ENCODE measurements around the gene PTBP1.

The PTBP1 gene

DNA sequence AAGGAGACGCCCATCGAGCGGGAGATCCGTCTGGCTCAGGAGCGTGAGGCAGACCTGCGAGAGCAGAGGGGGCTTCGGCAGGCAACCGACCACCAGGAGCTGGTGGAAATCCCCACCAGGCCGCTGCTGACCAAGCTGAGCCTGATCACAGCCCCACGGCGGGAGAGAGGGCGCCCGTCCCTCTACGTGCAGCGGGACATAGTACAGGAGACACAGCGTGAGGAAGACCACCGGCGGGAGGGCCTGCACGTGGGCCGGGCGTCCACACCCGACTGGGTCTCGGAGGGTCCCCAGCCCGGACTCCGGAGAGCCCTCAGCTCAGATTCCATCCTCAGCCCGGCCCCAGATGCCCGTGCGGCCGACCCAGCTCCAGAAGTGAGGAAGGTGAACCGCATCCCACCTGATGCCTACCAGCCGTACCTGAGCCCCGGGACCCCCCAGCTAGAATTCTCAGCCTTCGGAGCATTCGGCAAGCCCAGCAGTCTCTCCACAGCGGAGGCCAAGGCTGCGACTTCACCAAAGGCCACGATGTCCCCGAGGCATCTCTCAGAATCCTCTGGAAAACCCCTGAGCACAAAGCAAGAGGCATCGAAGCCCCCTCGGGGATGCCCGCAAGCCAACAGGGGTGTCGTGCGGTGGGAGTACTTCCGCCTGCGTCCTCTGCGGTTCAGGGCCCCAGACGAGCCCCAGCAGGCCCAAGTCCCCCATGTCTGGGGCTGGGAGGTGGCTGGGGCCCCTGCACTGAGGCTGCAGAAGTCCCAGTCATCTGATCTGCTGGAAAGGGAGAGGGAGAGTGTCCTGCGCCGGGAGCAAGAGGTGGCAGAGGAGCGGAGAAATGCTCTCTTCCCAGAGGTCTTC is 39.2 kb upstream of the PTBP1 start:
- DNase-seq (ENCODE audit: low read depth in 1 of 2, low spot score in 1 of 2), result no peak
- in situ Hi-C loops (cut with HindIII; ENCODE audit: low pct_unique_long_range_greater_than_20kb, low sequenced_read_pairs), result no loop called here
- no peak for TF ChIP-seq JUND (IDR thresholded peaks at IDR 0.05; ENCODE audit: low read depth)

- no peak for DNase-seq (ENCODE audit: low read depth in 1 of 2, low spot score in 1 of 2)
- no peak for TF ChIP-seq JUND (IDR thresholded peaks at IDR 0.05; ENCODE audit: low read depth)
- in situ Hi-C loops (cut with HindIII; ENCODE audit: low pct_unique_long_range_greater_than_20kb, low sequenced_read_pairs), result no loop called here
These were observed 34.1 kb upstream of the PTBP1 start for GRCh38 chr19:763181-763580.

DNA sequence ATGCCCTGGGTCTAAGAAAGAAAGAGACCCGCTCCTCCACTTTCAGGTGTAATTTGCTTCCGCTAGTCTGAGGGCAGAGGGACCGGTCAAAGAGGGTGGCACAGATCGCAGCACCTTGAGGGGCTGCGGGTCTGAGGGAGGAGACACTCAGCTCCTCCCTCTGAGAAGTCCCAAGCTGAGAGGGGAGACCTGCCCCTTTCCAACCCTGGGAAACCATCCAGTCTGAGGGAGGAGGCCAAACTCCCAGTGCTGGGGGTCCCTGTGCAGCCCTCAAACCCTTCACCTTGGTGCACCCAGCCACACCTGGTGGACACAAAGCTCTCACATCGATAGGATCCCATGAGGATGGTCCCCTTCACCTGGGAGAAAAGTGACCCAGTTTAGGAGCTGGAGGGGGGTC is 33.4 kb upstream of the PTBP1 start:
- TF ChIP-seq JUND (IDR thresholded peaks at IDR 0.05; ENCODE audit: low read depth), result no peak
- in situ Hi-C loops (cut with HindIII; ENCODE audit: low pct_unique_long_range_greater_than_20kb, low sequenced_read_pairs), result no loop called here
- DNase-seq (ENCODE audit: low read depth in 1 of 2, low spot score in 1 of 2), result no peak

DNA sequence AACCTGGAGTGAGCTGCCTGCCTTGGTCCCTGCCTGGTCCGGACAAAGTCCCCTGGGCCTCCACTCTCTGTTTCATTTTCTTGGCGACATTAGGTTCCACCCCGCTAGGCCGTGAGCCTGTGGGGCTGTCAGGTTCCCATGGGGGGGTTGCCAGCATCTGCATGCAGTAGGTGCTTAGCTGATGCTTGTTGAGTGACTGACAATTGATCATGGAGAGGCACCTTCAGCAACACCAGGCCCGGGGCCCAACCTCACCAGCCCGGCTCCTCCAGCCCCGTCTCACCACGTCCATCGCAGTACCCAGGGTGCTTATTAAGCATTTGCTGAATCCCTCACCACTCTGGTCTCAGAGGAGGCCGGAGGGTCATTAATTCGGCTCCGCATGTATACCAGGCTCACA is 33.0 kb upstream of the PTBP1 start:
- no peak for TF ChIP-seq JUND (IDR thresholded peaks at IDR 0.05; ENCODE audit: low read depth)
- DNase-seq (ENCODE audit: low read depth in 1 of 2, low spot score in 1 of 2), result no peak
- in situ Hi-C loops (cut with HindIII; ENCODE audit: low pct_unique_long_range_greater_than_20kb, low sequenced_read_pairs), result no loop called here

DNA sequence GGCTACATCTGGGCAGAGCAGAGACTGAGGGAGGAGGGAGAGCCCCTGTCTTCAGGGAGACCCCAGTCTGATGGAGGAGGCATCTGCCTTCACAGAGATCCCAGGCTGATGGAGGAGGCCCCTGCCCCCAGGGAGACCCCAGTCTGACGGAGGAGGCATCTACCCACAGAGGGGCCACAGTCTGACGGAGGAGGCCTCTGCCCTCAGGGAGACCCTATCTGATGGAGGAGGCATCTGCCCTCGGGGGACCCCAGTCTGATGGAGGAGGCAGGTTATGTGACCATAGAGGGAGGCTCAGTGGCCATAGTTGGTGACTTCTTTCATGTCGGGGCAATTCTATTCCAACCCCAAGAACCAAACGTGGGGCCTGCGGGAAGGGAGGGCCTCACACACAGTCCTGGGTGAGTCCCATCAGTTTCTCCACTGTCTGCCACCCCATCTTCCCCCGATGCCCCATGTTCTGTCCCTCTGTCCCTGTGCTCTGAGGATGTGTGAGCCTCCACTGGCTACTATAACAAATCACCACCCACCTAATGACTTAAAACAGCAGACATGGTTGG is 32.0 kb upstream of the PTBP1 start:
- TF ChIP-seq JUND (IDR thresholded peaks at IDR 0.05; ENCODE audit: low read depth), result no peak
- no peak for DNase-seq (ENCODE audit: low read depth in 1 of 2, low spot score in 1 of 2)
- in situ Hi-C loops (cut with HindIII; ENCODE audit: low pct_unique_long_range_greater_than_20kb, low sequenced_read_pairs), result no loop called here

- in situ Hi-C loops (cut with HindIII; ENCODE audit: low pct_unique_long_range_greater_than_20kb, low sequenced_read_pairs), result no loop called here
- no peak for DNase-seq (ENCODE audit: low read depth in 1 of 2, low spot score in 1 of 2)
- TF ChIP-seq JUND (IDR thresholded peaks at IDR 0.05; ENCODE audit: low read depth), result no peak
These were observed 28.8 kb upstream of the PTBP1 start for GRCh38 chr19:768424-768823.

DNA sequence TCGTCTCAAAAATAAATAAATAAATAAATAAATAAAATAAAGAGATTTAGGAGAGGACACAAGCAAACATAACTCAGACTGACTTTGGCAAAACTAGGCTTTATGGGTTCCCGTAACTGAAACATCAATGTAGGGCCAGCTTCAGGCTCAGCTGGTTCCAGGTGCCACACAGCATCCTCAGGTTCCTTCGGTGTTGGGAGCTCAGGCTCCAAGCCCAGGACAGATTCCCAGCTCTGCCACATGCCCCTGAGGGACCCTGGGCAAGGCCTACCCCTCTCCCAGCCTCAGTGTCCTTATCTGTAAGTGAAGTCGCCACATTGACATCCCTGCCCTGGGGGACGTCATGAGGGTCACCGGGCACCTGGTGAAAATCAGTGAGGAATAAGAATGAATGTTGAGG is 27.6 kb upstream of the PTBP1 start:
- DNase-seq (ENCODE audit: low read depth in 1 of 2, low spot score in 1 of 2), result no peak
- TF ChIP-seq JUND (IDR thresholded peaks at IDR 0.05; ENCODE audit: low read depth), result no peak
- in situ Hi-C loops (cut with HindIII; ENCODE audit: low pct_unique_long_range_greater_than_20kb, low sequenced_read_pairs), result no loop called here

DNA sequence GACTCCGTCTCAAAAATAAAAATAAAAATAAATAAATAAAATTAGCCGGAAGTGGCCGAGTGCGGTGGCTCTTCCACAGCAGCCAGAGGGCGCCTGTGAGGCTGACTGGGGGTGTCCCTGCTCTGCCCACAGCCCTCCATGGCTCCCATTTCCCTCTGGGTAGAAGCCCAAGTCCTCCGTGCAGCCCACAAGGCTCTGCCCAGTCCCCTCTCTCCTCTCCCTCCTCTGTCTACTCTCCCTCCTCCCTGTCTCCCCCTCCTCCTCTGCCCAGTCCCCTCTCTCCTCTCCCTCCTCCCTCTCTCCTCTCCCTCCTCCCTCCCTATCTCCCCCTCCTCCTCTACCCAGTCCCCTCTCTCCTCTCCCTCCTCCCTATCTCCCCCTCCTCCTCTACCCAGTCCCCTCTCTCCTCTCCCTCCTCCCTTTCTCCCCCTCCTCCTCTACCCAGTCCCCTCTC is 25.9 kb upstream of the PTBP1 start:
- in situ Hi-C loops (cut with HindIII; ENCODE audit: low pct_unique_long_range_greater_than_20kb, low sequenced_read_pairs), result no loop called here

GRCh38 chr19:772063-772462 is 25.2 kb upstream of the PTBP1 start:
- in situ Hi-C loops (cut with HindIII; ENCODE audit: low pct_unique_long_range_greater_than_20kb, low sequenced_read_pairs), result no loop called here
- no peak for DNase-seq (ENCODE audit: low read depth in 1 of 2, low spot score in 1 of 2)
- TF ChIP-seq JUND (IDR thresholded peaks at IDR 0.05; ENCODE audit: low read depth), result no peak

More for the DNA sequence above, 25.9 kb upstream of the PTBP1 start:
- peak in 1 of 2 experiments; percentile 66 for DNase-seq (ENCODE audit: low read depth in 1 of 2, low spot score in 1 of 2)
- no peak for TF ChIP-seq JUND (IDR thresholded peaks at IDR 0.05; ENCODE audit: low read depth)

GRCh38 chr19:772730-773436 is 24.4 kb upstream of the PTBP1 start:
- in situ Hi-C loops (cut with HindIII; ENCODE audit: low pct_unique_long_range_greater_than_20kb, low sequenced_read_pairs), result no loop called here
- no peak for TF ChIP-seq JUND (IDR thresholded peaks at IDR 0.05; ENCODE audit: low read depth)
- DNase-seq (ENCODE audit: low read depth in 1 of 2, low spot score in 1 of 2), result peak in 1 of 2 experiments; percentile 40

DNA sequence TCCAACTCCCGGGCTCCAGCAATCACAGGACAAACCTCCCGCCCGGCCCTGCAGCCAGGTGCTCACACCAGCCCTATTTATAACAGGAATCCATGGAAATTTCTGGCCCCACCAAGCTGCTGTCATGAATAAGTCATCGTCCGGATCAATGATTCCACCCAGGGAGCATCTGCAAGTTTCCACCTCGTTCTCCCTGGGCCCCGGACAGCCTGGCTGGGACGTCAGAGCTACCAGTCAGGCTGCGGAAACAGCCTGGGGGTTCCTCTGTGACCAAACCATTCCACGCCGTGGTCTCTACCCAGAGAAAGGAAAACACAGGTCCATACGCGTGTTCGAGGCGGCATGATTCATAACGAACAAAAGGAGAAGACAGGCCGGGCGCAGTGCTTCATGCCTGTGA is 20.7 kb upstream of the PTBP1 start:
- TF ChIP-seq JUND (IDR thresholded peaks at IDR 0.05; ENCODE audit: low read depth), result no peak
- DNase-seq (ENCODE audit: low read depth in 1 of 2, low spot score in 1 of 2), result no peak
- in situ Hi-C loops (cut with HindIII; ENCODE audit: low pct_unique_long_range_greater_than_20kb, low sequenced_read_pairs), result no loop called here

DNA sequence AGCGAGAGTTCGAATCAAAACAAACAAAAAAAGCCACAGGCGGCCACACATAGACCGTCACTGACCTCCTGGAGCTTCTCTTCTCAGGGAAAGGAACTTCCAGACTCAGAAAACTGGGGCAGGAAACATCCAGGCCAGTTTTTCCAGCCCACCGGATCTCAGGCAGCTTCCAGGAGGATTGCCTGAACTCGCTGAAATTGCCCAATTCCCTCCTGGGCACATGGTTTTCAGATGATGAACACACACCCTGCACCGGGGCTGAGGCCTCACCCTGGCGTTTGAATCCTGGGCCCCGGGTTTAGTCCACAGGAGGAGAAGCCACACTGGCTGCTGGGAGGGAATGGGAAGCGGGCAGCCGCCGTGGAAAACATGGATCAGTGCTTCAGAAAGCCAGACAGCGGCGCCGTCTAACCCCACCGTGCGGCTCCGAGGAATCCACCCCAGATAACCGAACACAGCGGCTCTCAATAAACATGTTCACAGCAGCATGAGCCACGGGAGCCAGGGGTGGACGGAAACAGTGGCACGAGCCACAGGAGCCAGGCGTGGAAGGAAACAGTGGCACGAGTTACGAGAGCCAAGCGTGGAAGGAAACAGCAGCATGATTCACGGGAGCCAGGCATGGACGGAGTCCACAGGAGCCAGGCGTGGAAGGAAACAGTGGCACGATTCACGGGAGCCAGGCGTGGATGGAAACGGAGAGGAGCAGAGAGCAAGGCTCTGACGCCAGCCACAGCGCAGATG is 18.2 kb upstream of the PTBP1 start:
- peak in 1 of 2 experiments; percentile 77 for DNase-seq (ENCODE audit: low read depth in 1 of 2, low spot score in 1 of 2)
- in situ Hi-C loops (cut with HindIII; ENCODE audit: low pct_unique_long_range_greater_than_20kb, low sequenced_read_pairs), result no loop called here
- TF ChIP-seq JUND (IDR thresholded peaks at IDR 0.05; ENCODE audit: low read depth), result no peak

All from T47D (cell line).